PC-9 (cell line): ENCODE results near the gene TSPYL4. TPM values are rescaled to one million over a fixed set of nuclear protein-coding genes. Genes with fewer than 3 reads are reported as not detected.

Experiments
- BruUV-seq: library from RNA; stranded (reverse); fragments of 400-500 nt; replicated peaks from 2 replicates; lab custom pipeline; 2021; lab: Mats Ljungman, UMichigan
- CTCF ChIA-PET: fragments of 300-600 bp; sonication (Branson Sonifier 250); formaldehyde crosslinking; loops from one replicate; lab custom pipeline; 2022; ENCODE audit warnings: antibody characterized with exemption; lab: Charles Lee
- POLR2A ChIA-PET: fragments of 300-600 bp; sonication (Branson Sonifier 250); formaldehyde crosslinking; loops from one replicate; lab custom pipeline; 2022; ENCODE audit warnings: antibody characterized with exemption; ENCODE audit not compliant: unreplicated experiment; lab: Charles Lee
- DNase-seq, 2 experiments: peaks; one replicate each; pipeline versions ENCODE4 v3.0.0 to v3.0.0-alpha.2; 2015 to 2022; ENCODE audit warnings: mixed read lengths in 1 of 2
- H2AFZ ChIP-seq: fragments of 200-600 bp; sonication (generic); 2 replicates; pipeline ENCODE4 v1.8.1; 2017; ENCODE audit warnings: antibody characterized with exemption
- H3F3A ChIP-seq: fragments of 200-600 bp; sonication (generic); 2 replicates; pipeline ENCODE4 v1.8.1; 2017; ENCODE audit warnings: antibody characterized with exemption, mild to moderate bottlenecking, low read depth; ENCODE audit not compliant: insufficient read depth
- H3K27ac ChIP-seq: fragments of 200-600 bp; sonication (generic); 2 replicates; pipeline ENCODE4 v1.6.1; 2016; ENCODE audit warnings: mixed run types
- H3K27me3 ChIP-seq: fragments of 200-600 bp; sonication (generic); 2 replicates; pipeline ENCODE4 v1.6.1; 2016; ENCODE audit warnings: low read depth, mixed run types; ENCODE audit not compliant: insufficient read depth
- H3K36me3 ChIP-seq: fragments of 200-600 bp; sonication (generic); 2 replicates; pipeline ENCODE4 v1.6.1; 2016; ENCODE audit warnings: low read depth, mixed run types
- H3K4me1 ChIP-seq: fragments of 200-600 bp; sonication (generic); replicated peaks from 2 replicates; pipeline ENCODE4 v1.6.1; 2016; ENCODE audit warnings: mixed run types; ENCODE audit not compliant: insufficient read depth
- H3K4me2 ChIP-seq: fragments of 200-600 bp; sonication (generic); 2 replicates; pipeline ENCODE4 v1.6.1; 2017; ENCODE audit warnings: mixed run types
- H3K4me3 ChIP-seq: fragments of 200-600 bp; sonication (generic); 2 replicates; pipeline ENCODE4 v1.6.1; 2016; ENCODE audit warnings: mixed run types
- H3K79me2 ChIP-seq: fragments of 200-600 bp; sonication (generic); 2 replicates; pipeline ENCODE4 v1.6.1; 2017; ENCODE audit warnings: low read depth, mixed run types
- H3K9me2 ChIP-seq: fragments of 200-600 bp; sonication (generic); 2 replicates; pipeline ENCODE4 v1.8.1; 2017; ENCODE audit warnings: mild to moderate bottlenecking; ENCODE audit not compliant: insufficient read depth
- H3K9me3 ChIP-seq: fragments of 200-600 bp; sonication (generic); 2 replicates; pipeline ENCODE4 v1.8.1; 2016; ENCODE audit warnings: low read depth; ENCODE audit not compliant: insufficient read depth
- H4K20me1 ChIP-seq: fragments of 200-600 bp; sonication (generic); 2 replicates; pipeline ENCODE4 v1.8.1; 2017; ENCODE audit not compliant: insufficient read depth
- EZH2 ChIP-seq: fragments of 200-600 bp; sonication (generic); IDR thresholded peaks from 2 replicates; pipeline ENCODE4 v1.8.0; 2017; ENCODE audit warnings: antibody characterized with exemption, low read depth
- intact Hi-C: fragments of 100-400 bp; cut with micrococcal nuclease; formaldehyde crosslinking; loops from one replicate; pipeline ENCODE4 v1.10.0; 2022; ENCODE audit not compliant: unreplicated experiment
- total RNA-seq: library from RNA; stranded (reverse); gene quantifications from 2 replicates; pipeline ENCODE4 v1.2.3, GENCODE V29; 2021
- TF ChIP-seq, protein P1 (sequence below): fragments of 200-600 bp; sonication (generic); conservative IDR thresholded peaks from 2 replicates; pipeline ENCODE4 v1.6.1; 2017; ENCODE audit warnings: mixed run types, antibody characterized with exemption, mild to moderate bottlenecking, moderate library complexity

Gene TSPYL4
- total RNA-seq, 1 experiment from 2014 or later, result 10.9 TPM

DNA sequence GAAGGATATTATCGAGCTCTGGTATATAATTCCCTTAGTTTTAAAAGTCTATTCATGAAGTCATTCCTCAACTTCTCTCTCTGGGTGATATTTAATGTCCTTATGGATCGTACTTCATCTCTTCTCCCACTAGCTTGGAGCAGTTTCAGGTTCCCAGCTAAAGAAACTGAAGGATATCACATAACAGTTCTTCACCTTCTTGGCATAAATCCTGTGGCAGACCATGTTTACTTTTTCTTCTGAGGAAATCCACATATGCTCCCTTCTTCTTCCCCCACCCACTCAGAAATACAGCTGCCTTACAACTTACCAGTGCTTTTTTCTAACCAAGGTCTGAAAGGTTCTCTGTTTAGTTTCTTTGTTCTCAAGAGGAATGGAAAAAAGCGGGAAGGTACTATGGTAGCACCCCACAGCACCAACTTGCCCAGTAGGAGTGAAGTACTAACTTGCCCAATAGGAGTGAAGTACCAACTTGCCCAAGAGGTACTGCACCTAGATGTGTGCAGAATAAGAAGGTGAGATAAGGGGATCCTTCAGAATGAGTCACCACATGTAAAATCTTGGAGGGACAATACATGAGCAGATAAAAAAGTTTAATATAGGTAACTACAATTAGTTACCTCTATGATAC lies 53.1 kb downstream of the TSPYL4 start:
- Histone ChIP-seq H3K9me3 (no peaks in the 10 kb centered on the region), H3F3A (no peaks in the 10 kb centered on the region), H3K4me2 (no peak overlapping the region), H3K9me2 (no peaks in the 10 kb centered on the region; the same call in 1 of the 2 replicates), H3K4me1 (no peaks in the 10 kb centered on the region), H3K36me3 (no peaks in the 10 kb centered on the region), H4K20me1 (no peaks in the 10 kb centered on the region), H3K79me2 (no peaks in the 10 kb centered on the region), H3K27me3 (no peaks in the 10 kb centered on the region), H3K4me3 (no peak overlapping the region), H3K27ac (no peak overlapping the region), H2AFZ (no peak overlapping the region)
- ChIA-PET POLR2A (no interaction called here), CTCF (no interaction called here)
- BruUV-seq, result no TSS peak
- TF ChIP-seq, protein P1, sequence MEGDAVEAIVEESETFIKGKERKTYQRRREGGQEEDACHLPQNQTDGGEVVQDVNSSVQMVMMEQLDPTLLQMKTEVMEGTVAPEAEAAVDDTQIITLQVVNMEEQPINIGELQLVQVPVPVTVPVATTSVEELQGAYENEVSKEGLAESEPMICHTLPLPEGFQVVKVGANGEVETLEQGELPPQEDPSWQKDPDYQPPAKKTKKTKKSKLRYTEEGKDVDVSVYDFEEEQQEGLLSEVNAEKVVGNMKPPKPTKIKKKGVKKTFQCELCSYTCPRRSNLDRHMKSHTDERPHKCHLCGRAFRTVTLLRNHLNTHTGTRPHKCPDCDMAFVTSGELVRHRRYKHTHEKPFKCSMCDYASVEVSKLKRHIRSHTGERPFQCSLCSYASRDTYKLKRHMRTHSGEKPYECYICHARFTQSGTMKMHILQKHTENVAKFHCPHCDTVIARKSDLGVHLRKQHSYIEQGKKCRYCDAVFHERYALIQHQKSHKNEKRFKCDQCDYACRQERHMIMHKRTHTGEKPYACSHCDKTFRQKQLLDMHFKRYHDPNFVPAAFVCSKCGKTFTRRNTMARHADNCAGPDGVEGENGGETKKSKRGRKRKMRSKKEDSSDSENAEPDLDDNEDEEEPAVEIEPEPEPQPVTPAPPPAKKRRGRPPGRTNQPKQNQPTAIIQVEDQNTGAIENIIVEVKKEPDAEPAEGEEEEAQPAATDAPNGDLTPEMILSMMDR, result no peak
- TF ChIP-seq EZH2, result no peak
- no peak for DNase-seq
- intact Hi-C loops, result no loop called here

Other genes with a start within 250 kb of the TSPYL4 start
- 14.4 and 17.2 TPM in 2 replicates for gene FRK, start 193.2 kb downstream of the TSPYL4 start, total RNA-seq
- 33.2 and 33.5 TPM in 2 replicates for gene NT5DC1, start 153.2 kb downstream of the TSPYL4 start, total RNA-seq
- not detected in 2 replicates for gene COL10A1, start 127.9 kb downstream of the TSPYL4 start, total RNA-seq
- gene TSPYL1, start 25.9 kb upstream of the TSPYL4 start, total RNA-seq, result 52.8 and 73.1 TPM in 2 replicates
- gene DSE, start 116.9 kb upstream of the TSPYL4 start, total RNA-seq, result 28.5 and 43.3 TPM in 2 replicates
- not detected in 2 replicates for gene CALHM6, start 207.3 kb upstream of the TSPYL4 start, total RNA-seq